GM12891 (cell line): Measurements from ENCODE around the gene GP1BA.

ENCODE experiments used
- PAX5 ChIP-seq: IDR thresholded peaks from 2 replicates; pipeline ENCODE4 v1.6.1; 2011; ENCODE audit warnings: low read length, moderate library complexity, mild to moderate bottlenecking; ENCODE audit not compliant: insufficient read depth, severe bottlenecking
- POLR2A ChIP-seq: IDR thresholded peaks from 2 replicates; pipeline ENCODE4 v1.6.1; 2011; ENCODE audit warnings: low read depth, low read length, control low read depth
- POLR2AphosphoS5 ChIP-seq: IDR thresholded peaks from 2 replicates; pipeline ENCODE4 v1.6.1; 2011; ENCODE audit warnings: low read depth, low read length, control low read depth
- SPI1 ChIP-seq: IDR thresholded peaks from 2 replicates; pipeline ENCODE4 v1.6.1; 2011; ENCODE audit warnings: low read depth, low read length, control low read depth
- TAF1 ChIP-seq: IDR thresholded peaks from 2 replicates; pipeline ENCODE4 v1.6.1; 2011; ENCODE audit warnings: low read depth, low read length, control low read depth

DNA sequence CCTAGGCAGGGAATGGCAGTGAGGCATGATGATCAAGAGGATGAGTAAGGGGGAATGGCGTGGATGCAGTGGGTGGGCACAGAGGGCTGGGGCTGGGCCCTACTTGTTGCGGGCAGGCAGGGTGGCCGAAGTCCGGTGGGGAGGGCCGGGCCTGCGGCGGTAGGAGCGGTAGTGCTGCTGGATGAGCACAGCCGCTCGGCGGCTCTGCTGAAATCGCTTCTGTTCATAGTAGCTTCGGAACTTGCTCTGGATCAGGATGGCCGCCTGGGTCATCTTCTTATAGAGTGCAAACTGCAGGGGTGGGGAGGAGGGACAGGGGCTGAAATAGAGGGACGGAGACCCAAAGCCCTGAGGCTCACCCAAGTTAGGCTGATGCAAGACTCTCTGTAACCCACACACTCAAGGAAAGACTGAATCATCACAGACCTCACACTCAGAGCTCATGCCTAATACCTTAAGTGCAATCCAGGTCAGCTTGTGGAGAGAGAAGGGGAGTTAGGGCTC is 37.0 kb downstream of the GP1BA start:
- no peak for TF ChIP-seq POLR2A
- TF ChIP-seq TAF1 = no peak
- no peak for TF ChIP-seq SPI1
- no peak for TF ChIP-seq POLR2AphosphoS5
- TF ChIP-seq PAX5 = no peak
